ENCODE results near the gene CIAO3.

CIAO3 gene

DNA sequence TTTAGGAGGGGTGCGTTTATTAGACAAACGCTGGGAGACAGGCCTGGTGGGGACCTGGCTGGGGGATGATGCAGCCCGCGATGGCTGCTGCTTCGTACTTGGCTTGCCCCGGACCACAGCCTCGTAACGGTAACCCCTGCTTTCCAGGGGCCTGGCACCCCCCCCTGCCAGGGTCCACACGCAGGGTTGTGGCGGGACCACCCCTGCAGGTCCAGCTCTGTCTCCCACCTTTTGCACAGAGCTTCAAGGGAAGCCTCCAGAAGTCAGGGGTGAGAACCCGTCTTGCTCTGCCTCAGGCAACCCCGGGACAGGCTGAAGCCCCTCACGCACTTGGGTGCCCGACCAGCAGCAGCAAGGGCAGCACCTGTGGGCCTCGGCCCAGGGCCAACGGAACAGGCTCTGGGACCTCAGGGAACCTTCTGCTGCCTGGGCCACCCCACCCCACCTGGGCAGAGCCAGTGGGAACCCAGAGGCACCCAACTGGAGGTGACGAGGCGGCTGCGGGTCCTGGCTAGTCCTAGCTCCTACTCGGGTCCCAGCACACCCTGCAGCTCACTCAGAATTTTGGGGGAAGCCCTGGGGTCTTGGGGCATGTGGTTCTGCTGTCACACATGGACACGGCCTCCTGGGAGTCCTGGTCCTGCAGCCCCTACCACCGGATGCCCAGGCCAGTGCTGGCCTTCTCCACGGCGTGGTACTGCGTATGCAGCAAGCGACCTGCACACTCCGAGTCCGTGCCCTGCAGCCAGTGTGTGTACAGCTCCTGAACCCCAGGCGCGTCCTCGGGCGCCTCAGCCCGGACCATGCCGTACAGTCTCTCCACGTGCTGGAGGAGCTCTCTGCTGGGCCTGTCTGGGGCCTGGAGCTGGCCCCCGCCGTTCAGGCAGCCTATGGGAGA is 10.8 kb downstream of the CIAO3 start:
- H3K4me3 ChIP-seq (replicated peaks; ENCODE audit: low read depth, low read length) = peak overlapping the region; percentile 88
- no peak for DNase-seq (ENCODE audit: extremely low read depth, low read depth)
- TF ChIP-seq, protein P1, sequence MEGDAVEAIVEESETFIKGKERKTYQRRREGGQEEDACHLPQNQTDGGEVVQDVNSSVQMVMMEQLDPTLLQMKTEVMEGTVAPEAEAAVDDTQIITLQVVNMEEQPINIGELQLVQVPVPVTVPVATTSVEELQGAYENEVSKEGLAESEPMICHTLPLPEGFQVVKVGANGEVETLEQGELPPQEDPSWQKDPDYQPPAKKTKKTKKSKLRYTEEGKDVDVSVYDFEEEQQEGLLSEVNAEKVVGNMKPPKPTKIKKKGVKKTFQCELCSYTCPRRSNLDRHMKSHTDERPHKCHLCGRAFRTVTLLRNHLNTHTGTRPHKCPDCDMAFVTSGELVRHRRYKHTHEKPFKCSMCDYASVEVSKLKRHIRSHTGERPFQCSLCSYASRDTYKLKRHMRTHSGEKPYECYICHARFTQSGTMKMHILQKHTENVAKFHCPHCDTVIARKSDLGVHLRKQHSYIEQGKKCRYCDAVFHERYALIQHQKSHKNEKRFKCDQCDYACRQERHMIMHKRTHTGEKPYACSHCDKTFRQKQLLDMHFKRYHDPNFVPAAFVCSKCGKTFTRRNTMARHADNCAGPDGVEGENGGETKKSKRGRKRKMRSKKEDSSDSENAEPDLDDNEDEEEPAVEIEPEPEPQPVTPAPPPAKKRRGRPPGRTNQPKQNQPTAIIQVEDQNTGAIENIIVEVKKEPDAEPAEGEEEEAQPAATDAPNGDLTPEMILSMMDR (IDR thresholded peaks at IDR 0.05; ENCODE audit: low read depth, low read length, missing control alignments) = no peak

DNA sequence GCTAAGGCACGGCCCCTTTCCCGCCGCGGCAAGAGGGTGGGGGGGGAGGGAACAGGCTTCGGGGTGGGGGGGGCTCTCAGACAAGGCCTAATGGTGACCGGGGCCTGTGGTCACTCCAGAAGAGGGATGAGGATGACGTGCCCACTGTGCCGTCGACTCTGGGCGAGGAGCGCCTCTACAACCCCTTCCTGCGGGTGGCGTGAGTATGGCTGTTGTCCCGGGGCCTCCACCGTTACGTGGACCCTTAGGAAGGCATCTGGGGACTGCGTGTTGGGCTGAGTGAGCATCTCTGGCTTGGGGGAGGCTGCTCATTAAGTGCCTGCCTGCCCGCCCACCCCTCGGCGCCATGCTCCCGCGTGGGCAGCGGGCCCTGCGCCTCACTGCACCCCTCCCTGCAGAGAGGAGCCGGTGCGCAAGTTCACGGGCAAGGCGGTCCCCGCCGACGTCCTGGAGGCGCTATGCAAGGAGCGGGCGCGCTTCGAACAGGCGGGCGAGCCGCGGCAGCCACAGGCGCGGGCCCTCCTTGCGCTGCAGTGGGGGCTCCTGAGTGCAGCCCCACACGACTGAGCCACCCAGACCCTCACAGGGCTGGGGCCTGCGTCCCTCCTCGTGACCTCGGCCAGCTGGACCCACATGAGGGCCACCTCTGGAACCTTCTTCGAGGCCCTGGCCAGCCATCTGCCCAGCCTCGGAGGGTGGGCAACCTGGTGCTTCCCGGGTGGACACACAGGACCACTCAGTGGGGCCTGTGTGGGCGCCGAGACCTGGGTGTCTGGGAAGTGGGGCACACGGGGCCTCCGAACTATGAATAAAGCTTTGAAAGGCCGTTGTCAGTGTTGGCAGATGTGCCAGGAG is 11.7 kb downstream of the CIAO3 start:
- DNase-seq (ENCODE audit: extremely low read depth, low read depth) = no peak
- peak overlapping the region; percentile 88 for H3K4me3 ChIP-seq (replicated peaks; ENCODE audit: low read depth, low read length)
- TF ChIP-seq, protein P1 (IDR thresholded peaks at IDR 0.05; ENCODE audit: low read depth, low read length, missing control alignments) = no peak

DNA sequence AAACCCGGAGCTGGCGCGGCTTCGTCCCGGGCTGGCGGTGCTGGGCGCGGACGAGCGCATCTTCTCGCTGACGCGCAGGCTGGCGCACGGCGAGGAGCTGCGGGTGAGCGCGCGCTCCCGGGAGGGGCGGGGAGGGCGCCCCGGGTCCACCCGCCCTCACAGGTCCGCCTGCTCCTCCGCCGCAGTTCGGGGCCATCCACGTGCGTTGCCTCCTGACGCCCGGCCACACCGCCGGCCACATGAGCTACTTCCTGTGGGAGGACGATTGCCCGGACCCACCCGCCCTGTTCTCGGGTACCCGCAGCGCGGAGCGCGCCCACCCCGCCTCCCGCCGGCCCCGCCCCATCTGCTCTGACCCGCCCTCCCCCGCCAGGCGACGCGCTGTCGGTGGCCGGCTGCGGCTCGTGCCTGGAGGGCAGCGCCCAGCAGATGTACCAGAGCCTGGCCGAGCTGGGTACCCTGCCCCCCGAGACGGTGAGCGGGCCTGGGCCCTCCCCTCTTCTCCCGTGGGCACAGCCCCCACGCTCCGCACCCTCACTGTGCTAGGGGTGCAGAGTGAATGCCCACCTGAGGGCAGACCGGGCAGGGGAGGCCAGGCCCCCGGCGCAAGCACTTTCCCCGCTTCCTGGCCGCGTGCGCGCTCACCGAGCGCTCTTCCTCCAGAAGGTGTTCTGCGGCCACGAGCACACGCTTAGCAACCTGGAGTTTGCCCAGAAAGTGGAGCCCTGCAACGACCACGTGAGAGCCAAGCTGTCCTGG is 12.5 kb downstream of the CIAO3 start:
- TF ChIP-seq, protein P1 (IDR thresholded peaks at IDR 0.05; ENCODE audit: low read depth, low read length, missing control alignments) = no peak
- H3K4me3 ChIP-seq (replicated peaks; ENCODE audit: low read depth, low read length) = peak overlapping the region; percentile 88
- no peak for DNase-seq (ENCODE audit: extremely low read depth, low read depth)

DNA sequence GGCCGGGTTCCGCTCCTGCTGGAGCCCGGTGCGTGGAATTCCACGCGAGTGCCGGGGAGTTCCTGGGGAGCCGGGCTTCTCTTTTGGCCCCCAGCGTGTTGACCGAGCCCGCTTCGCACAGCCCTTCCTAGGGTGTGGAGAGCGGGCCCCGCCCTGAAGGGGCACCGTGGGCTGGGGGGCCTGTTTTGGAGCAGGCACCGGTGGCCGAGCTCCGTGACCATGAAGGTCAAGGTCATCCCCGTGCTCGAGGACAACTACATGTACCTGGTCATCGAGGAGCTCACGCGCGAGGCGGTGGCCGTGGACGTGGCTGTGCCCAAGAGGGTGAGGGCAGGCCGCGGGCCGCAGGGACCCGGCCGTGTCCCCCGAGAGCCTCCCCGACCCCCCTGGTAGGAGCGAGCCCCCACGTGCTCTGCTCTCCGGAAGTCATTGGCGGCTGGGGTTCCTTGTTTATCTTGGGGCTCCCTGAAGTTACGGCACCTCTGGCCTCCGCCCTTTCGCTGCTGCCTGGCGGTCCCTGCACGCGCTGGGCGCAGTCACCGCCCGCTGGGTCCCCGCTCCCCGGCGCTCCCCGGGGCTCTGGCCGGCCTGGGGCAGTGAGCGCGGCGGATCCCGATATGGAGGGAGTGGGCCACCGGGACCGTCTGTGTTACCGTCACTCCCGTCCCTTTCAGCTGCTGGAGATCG is 13.4 kb downstream of the CIAO3 start:
- TF ChIP-seq, protein P1 (IDR thresholded peaks at IDR 0.05; ENCODE audit: low read depth, low read length, missing control alignments) = no peak
- DNase-seq (ENCODE audit: extremely low read depth, low read depth) = no peak
- H3K4me3 ChIP-seq (replicated peaks; ENCODE audit: low read depth, low read length) = peak overlapping the region; percentile 88

DNA sequence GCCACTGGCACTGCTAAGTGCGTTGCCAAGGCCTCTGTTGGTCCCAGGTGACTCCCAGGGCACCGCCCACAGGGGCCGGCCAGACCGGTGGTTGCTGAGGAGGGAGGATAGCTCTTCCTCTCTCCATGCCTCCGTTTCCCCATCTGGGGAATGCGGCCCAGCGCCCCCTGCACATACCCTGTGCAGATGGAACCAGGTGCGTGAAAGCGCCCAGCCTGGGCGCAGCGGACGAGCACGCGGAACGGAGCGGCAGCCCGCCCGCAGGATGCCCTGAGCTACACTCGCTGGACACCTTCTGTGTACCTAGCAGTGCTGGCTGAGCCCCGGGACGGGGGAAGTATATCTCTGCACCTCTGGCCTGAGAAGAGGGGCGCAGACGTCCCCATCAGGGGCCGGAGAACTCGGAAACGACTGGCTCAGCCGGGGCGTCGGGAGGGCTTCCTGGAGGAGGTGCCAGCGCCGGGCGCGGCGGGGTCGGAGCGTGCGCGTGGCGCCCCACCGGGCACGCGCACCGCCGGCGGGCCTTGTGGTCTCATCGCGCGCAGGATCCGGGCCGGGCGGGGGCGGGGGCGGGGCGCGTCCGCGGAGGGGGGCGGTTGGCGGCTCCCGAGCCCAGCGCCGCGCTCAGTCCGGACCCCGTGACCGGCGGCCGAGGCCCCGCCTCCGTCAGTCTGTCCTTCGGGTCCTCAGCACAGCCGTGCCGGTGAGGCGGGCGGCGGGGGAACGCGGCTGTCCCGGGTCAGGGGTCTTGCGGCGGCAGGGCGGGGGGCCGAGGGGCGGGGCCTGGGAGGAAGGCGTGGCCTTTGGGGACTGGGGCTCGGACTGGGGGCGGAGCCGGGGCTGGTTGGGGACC is 14.1 kb downstream of the CIAO3 start, which contains the start of the genes CCDC78 and HAGHL:
Gene CCDC78 (minus strand): TSS at position 6 of the 853 bp plus-strand sequence. CDS start 76 bp downstream, outside the sequence.
Gene HAGHL (plus strand): TSS at position 669 of the 853 bp plus-strand sequence. CDS start 404 bp downstream, outside the sequence.
- TF ChIP-seq, protein P1 (IDR thresholded peaks at IDR 0.05; ENCODE audit: low read depth, low read length, missing control alignments) = no peak
- DNase-seq (ENCODE audit: extremely low read depth, low read depth) = no peak
- peak within 1 kb of the TSS; percentile 88 for H3K4me3 ChIP-seq (replicated peaks; ENCODE audit: low read depth, low read length)

All from HFF-Myc (cell line).